SW 1271 (cell line): ENCODE measurements around the gene CIRBP.
A peak's percentile ranks its signal among the peaks of the same experiment; 100 is the strongest.
"Not testable (repeated sequence)": the region's sequence is repeated elsewhere in the genome, so short reads cannot be mapped to it uniquely, and the experiment has no call there.

Source experiments
- DNase-seq, 2 experiments: peaks; one replicate each; lab custom pipeline; 2025; lab: John Stamatoyannopoulos, UW

CIRBP gene

DNA sequence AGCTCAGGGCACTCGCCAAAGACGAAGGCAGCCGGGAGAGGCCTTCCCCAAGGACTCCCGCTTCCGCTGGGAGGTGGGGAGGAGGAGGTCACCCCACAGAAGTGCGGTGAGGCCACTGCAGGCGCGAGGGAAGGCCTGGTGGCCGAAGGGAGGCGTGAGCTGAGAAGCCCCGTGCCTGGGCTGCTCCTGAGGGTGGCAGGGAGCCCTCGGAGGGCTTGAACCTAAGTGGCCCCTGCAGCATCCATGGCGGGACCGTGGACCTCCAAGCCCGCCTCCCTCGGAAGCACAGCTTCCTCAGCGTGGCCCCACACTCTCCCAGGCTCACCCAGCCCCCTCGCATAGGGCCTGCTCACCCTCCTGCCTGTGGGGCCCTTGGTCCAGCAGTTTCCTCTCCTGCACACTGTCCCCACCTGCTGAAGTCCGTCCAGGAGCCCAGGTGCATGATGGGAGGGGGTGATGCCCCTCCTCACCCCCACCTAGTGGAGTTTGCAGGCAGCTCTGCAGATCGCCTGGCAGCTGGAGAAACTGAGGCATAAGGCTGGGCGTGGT lies 42.5 kb downstream of the CIRBP start:
- DNase-seq = no peak

DNA sequence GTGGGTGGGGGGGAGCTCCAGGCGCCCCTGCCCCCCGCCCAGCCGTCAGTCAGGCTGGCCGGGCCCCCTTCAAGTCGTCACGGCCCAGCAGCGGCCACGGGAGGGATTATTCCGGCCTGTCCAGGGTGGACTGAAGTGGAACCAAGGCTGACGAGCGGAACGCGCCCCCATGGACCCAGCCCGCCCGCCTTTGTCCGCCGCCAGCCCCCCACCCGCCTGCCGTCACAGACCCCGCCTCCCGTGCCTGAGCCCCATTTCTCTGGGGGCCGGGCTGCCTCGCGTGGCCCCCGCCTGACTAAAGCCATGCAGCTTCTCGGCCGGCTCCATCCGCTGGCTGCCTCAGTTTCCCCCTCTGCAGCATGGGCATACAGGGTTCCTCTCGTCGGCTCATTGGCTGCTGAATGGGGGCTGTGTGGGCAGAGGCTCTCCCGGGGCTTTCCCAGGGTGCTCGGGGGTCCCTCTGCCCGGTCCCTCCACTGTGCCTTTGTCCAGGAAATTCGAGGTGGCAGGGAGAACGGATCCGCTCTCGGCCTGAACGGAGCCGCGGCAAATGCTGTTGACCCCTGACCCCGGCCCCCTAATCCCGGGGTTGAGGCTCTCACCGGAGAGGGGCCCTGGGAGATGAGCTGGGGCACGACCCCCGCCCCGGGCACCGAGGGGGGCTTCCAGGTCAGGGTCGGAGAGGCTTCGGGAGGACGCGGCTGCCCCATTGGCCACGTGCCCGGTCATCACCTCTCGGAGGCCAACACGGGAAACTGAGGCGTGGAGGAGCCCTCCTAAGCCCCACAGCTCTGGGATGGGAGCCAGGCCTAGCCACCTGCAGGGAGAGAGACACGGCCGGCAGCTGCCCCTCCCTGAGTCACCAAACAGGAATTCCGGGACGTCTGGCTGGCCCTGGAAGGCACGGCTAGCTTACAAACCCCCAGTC lies 43.9 kb downstream of the CIRBP start:
- peak; percentile 48 to 79 for DNase-seq

DNA sequence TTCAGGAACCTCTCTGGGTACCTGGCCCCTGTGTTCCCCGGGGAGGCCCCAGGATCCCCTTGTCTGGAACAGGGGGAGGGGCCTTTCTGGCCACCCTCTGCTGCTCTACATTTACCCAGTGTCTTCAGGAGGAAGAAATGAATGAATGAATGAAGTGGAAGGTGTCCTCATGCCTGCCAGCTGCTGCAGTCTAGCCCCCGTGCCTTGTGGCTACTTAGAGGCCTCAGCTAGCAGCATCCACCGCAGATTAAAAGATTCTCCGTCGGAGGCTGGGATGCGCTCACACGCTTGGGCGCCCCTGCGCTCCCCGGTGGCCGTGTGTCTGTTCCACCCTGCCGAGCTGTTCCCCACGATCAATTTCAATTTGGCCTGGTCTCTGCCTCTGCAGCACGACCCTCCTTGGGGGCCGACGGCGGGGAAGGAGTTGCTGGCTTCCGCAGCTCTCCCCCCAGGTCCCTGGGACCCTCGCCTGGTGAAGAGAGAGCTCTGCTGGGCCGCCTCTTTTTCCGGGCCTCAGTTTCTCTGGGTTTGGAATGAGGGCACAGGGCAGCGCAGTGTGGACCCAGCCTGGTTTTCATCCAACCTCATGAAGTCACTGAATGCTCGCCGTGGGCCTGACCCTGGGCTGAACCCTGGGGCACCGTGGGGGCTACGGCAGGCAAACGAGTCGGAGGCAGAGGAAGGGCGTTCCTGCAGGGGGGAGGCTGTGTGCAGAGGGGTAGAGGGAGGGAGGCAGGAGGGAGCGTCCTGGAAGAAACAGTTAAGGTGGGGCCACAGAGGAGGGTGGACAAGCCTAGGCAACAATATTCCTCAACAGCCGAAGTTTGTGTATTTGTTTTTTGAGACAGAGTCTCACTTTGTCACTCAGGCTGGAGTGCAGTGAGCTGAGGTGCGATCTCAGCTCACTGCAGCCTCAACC lies 44.8 kb downstream of the CIRBP start:
- DNase-seq = no peak

DNA sequence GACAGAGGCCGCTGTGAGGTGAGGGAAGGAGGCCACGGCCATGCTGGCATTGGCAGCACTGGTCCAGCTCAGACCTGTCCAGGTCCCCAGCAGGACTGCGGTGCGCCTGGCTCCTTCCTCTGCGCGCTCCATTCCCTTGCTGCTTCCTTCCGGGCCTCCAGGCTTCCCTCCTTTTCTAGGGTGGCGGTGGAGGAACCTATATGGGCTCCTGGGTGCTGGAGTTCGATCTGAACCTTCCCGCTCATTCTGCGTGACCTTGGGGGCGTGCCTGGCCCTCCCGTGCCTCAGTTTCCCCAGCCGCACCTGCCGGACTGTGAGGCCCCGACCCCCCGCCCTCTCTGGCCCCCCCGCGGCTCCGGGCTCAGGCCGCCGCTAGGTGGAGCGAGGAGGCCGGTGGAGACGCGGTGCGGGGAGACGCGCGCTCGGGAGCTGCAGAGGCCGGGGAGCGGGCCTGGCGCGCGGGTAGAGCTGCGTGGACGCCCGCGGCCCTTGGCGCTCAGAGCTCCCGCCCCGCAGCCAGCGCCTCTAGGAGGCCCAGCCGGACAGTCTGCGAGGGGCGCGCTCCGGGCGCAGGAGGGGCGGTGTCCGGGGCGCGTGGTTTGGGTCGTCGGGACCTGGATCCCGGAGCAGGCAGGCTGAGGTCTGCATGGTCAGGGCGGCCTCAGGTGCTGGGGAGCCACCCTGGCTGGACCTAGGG lies 46.5 kb downstream of the CIRBP start:
- no peak for DNase-seq

DNA sequence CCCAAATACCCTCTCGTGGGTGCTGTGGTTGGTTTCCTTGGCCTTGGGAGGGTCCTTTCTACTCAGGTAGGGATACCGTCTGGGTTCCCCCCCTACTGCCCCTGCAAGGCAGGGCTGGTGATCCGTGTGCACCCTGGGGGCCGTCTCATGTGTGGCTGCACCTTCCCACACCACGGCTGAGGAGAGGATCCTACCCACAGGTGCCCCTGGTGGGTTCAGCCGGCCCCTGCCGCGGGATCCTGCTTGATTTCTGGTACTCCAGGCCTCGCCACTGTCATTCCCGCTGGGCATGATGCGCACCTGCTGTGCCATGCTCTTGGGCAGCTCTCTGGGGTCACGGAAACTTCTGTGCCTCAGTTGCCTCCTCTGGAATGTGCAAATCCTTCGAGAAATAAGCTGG lies 47.3 kb downstream of the CIRBP start:
- DNase-seq = no peak

DNA sequence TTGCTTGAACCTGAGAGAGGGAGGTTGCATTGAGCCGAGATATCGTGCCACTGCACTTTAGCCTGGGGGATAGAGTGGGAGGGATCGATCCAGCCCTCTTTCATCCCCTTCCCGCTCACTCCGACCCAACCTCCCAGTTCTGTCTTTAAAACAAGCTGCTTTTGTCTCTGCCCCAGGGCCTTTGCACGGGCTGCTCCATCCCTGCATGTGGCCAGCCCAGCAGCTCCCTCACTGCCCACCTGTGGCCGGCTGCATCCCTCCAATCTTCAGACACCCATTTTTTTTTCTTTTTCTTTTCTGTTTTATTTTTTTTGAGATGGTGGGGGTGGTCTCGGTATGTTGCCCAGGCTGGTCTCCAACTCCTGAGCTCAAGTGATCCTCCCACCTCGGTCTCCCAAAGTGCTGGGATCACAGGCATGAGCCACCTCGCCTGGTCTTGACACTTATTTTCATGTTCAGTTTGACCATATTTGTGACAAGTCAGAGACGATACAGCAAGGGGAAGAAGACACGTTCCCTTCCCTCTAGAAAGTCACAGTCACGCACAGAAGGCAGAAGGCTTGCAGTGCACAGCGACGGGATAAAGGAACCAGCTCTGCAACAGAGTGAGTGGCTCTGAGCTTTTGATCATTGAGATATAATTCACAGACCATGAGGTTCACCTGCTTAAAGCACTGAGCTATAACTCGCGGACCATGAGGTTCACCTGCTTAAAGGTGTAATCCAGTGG lies 48.3 kb downstream of the CIRBP start:
- DNase-seq = no peak

DNA sequence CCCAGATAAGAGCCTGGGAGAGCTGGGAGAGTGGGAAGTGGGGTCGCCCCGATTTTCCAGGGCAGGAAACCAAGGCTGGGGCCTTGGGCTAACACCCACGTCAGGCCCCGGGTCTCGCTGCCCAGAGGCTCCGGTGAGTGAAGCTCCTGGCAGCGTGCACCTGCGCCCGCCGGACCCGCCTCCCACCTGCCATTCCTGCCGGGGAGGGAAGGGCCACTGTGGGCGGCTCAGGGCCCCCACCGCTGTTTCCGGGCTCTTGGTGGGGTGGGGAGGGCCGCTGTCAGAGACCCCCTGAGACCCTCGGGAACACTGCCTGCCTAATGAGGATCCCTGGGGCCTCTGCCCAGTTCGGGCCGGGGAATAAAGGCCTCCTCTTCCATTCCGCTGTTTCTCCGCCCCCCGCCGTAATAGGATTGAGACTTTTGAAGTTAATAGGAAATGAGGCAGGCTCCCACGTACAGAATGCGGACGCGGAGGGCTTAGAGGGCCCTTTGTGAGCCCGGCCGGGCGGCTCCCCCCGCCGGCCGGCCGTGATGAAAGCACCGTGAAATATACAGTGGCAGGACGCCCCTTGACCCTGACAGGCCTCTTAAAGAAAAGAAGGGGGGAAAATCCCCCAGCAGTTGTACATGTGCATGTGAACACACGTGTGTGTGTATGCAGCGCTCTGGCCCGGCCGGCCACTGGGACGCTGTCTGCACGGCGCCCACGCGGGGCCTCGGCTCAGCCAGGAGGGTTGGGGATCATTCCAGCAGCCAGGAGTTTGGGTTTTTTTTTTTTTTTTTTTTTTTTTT lies 49.7 kb downstream of the CIRBP start:
- no peak for DNase-seq

DNA sequence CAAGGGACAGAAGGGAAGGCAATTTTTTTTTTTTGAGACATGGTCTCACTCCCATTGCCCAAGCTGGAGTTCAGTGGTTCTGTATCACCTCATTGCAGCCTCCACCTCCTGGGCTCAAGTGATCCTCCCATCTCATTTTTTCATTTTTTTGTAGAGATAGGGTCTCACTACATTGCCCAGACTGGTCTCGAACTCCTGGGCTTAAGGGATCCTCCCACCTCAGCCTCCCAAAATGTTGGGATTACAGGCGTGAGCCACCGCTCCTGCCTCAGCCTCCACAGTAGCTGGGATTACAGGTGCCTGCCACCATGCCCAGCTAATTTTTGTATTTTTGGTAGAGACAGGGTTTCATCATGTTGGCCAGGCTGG lies 51.1 kb downstream of the CIRBP start:
- not testable (repeated sequence) for DNase-seq

DNA sequence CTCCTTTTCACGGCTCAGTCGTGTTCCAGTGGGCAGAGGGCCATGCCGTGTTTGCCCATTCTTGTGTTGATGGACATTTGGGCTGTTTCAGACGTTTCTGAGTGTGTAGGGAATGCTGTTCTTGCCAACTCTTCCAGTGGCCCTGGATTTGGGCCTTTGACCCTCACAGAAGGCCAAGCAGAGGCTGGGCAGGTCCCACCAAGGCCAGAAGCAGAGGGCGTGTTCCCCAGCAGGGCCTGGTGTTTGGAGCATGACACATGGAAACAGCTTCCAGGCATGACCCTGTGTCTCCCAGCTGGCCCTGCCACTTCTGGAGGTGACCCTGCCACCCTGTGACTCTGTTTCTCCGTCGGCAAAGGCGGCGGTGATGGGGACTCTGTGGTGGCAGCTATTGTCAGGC lies 52.4 kb downstream of the CIRBP start:
- DNase-seq = no peak

DNA sequence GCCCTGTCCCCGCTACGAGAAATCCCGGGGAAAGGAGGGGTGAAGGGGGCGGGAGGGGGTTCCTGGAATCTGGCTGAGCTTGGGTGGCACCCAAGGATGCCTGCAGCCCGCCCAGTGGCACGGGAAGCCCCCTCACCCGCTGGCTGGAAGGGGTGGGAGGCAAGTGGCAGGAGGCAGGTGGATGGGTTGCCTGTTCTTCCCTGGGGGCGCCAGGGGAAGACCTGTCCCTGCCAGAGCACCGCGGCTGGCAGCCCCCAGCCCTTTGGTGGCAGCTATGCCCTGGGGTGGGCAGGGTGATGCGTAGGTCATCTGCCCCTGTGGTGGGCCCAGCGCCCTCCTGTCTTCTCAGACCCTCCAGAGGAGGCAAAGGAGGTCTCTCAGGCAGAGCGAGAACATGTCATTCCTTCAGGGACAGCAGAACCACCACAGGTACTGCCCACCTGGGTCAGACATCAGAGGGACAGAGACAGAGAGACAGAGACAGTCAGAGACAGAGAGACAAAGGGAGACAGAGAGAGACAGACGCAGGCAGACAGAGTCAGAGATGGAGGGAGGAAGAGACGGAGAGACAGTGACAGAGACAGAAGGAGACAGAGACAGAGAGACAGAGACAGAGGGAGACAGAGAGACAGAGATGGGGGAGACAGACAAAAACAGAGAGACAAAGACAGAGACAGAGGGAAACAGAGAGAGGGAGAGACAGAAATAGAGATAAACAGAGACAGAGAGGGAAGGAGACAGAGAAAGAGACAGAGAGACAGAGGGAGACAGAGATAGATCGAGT lies 53.3 kb downstream of the CIRBP start:
- DNase-seq = no peak

DNA sequence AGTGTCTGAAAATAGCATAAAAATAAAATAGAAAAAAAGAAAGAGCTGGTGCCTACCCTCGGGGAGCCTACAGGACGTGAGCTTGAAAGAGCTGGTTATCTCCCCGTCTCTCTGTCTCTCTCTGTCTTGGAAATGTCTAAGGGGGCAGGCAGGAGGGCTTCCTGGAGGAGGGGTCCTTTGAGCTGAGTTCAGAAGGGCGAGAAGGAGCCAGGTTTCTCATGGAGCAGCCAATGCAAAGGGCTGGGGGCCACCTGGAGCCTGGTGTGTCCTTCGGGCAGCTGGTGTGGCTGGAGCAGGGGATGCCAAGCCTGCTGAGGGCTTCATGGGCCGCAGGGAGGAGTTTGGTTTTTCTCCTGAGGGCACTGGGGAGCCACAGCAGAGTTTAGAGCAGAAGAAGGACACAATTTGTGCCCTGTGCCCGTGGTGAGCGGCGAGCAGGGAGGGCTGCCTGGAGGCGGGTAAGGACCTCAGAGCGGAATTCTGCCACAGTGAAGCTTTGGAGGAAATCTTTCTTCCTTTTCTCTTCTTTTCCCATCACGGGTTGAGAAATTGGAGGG lies 55.2 kb downstream of the CIRBP start:
- no peak for DNase-seq
